ENCODE results near the gene SRPX. TPM values are rescaled to one million over a fixed set of nuclear protein-coding genes. Genes with fewer than 3 reads are reported as not detected.

The SRPX gene
- polyA plus RNA-seq, 1 donor from 2014 or later: not detected

DNA sequence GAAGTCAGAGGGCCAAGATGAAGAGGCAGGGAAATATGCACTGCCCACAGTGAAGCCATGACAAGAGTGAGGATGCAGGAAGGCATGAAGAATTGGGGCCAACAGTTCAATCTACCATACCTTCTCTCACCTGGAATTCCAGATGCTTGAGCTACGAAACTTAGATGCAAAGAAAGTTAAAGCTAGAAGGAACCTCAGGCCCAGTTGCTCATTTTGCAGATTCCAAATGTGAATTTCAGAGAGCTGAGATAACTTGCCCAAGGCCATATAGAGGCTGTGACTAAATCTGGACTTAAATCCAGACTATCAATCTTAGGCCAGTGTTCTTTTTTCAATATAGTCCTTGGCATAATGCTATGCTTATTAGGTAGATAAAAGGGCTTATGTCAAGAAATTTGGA lies 92.7 kb downstream of the SRPX start:
- H3K36me3 Mint-ChIP-seq: no peaks in the 10 kb centered on the region
- no peaks in the 10 kb centered on the region for H3K4me1 Mint-ChIP-seq
- peaks cover 0 to 2% (median 0%) of the 10 kb centered on the region in 3 donors for H3K9me3 Mint-ChIP-seq
- peaks cover 6% of the 10 kb centered on the region for H3K27me3 Mint-ChIP-seq
- no peak overlapping the region for H3K27ac Mint-ChIP-seq
- H3K4me3 Mint-ChIP-seq: no peak overlapping the region

DNA sequence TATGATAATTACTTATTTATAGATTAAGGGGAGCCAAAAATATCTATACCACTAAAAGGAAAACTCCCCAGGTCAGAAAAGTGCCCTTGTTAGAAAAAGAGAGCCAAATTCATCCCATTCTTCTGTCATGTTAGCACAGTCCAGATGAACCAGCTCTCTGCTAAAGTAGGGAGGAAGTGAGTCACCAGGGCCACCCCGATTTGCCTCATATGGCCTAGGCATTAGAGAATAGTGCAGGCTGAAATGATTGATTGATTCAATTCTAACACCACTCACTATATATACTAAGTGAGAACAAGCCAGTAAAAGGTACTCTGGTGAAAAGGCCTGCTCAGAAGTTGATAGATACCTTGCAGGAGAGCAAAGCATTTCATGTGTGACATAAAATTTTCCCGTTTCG lies 94.5 kb downstream of the SRPX start:
- Mint-ChIP-seq H3K9me3 (peaks cover 0 to 2% (median 0%) of the 10 kb centered on the region in 3 donors), H3K4me1 (no peaks in the 10 kb centered on the region), H3K27me3 (peaks cover 5% of the 10 kb centered on the region), H3K27ac (no peak overlapping the region), H3K4me3 (no peak overlapping the region), H3K36me3 (no peaks in the 10 kb centered on the region)

DNA sequence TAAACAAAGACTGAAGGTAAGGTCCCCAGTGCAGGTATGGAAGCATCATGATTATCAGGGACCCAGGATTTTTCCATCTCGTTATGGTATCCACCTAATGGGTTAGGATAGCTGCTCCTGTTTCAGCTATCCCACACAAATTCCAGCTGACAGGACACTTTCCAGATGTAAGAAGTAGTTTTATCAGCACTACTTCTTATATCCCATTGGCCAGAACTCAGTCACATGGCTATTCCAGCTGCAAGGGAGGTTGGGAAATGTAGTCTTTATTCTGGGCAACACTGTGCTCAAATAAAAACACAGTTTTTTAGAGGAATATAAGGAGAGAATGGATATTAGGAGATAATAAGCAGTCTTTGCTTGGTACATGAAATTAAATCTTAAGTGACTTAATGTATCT lies 96.7 kb downstream of the SRPX start:
- Mint-ChIP-seq H3K9me3 (peaks cover 0 to 3% (median 0%) of the 10 kb centered on the region in 3 donors), H3K27ac (no peak overlapping the region), H3K4me3 (no peak overlapping the region), H3K27me3 (peaks cover 5% of the 10 kb centered on the region), H3K4me1 (no peaks in the 10 kb centered on the region), H3K36me3 (no peaks in the 10 kb centered on the region)

- H3K9me3 Mint-ChIP-seq: peaks cover 0 to 4% (median 0%) of the 10 kb centered on the region in 3 donors
- no peaks in the 10 kb centered on the region for H3K36me3 Mint-ChIP-seq
- H3K4me3 Mint-ChIP-seq: no peak overlapping the region
- H3K27me3 Mint-ChIP-seq: no peaks in the 10 kb centered on the region
- no peaks in the 10 kb centered on the region for H3K4me1 Mint-ChIP-seq
- H3K27ac Mint-ChIP-seq: no peak overlapping the region
Measured at GRCh38 chrX:38117485-38117884, 103.2 kb downstream of the SRPX start.

DNA sequence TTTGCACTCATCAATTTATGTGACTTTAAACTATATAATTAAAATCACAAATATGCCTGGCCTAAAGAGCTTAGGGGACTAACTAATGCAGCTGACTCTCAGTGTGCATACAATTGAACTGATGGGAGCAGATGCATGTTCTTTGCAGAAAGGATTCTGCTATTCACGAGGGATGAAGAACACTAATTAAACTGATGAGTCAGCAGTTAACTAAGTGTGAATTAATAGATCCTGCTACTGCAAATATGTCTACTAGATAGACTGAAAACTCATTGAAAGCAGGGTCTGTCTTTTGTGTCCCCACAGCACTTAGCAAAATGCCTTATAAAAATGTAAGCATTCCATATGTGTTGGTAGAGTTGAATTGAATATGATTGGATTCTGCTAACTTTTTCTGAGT lies 104.0 kb downstream of the SRPX start:
- Mint-ChIP-seq H3K4me1 (no peaks in the 10 kb centered on the region), H3K4me3 (no peak overlapping the region), H3K27me3 (no peaks in the 10 kb centered on the region), H3K9me3 (peaks cover 0 to 4% (median 0%) of the 10 kb centered on the region in 3 donors), H3K36me3 (no peaks in the 10 kb centered on the region), H3K27ac (no peak overlapping the region)

DNA sequence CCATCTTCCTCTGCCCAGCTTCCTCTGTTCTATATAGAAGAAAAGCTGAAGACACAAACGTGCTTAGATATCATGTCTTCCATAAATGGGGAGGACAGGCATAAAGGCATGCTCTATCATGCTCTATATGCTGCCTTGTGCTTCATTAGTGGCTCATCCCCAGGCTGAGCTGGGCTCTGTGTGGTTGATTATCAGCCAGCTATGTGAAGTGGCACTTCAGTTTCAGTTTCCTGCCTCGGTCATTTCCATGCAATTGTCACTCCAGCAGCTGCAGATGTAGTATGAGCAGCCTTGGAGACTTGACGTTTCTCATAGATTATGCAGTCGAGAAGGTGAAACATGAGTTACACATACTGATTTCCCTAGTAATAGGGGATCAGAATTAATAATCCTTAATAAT lies 108.1 kb downstream of the SRPX start:
- H3K4me1 Mint-ChIP-seq: peaks cover 0 to 3% (median 0%) of the 10 kb centered on the region in 3 donors
- no peak overlapping the region for H3K4me3 Mint-ChIP-seq
- H3K9me3 Mint-ChIP-seq: peaks cover 0 to 7% (median 2%) of the 10 kb centered on the region in 3 donors
- no peaks in the 10 kb centered on the region for H3K36me3 Mint-ChIP-seq
- H3K27ac Mint-ChIP-seq: no peak overlapping the region
- peaks cover 2% of the 10 kb centered on the region for H3K27me3 Mint-ChIP-seq

GRCh38 chrX:38111196-38111595 lies 109.5 kb downstream of the SRPX start:
- Mint-ChIP-seq H3K36me3 (no peaks in the 10 kb centered on the region), H3K4me1 (peaks cover 0 to 3% (median 0%) of the 10 kb centered on the region in 3 donors)

GRCh38 chrX:38110231-38110630 lies 110.4 kb downstream of the SRPX start:
- H3K27me3 Mint-ChIP-seq: peaks cover 3% of the 10 kb centered on the region
- no peak overlapping the region for H3K4me3 Mint-ChIP-seq
- H3K27ac Mint-ChIP-seq: no peak overlapping the region
- H3K36me3 Mint-ChIP-seq: no peaks in the 10 kb centered on the region
- peaks cover 0 to 7% (median 0%) of the 10 kb centered on the region in 3 donors for H3K9me3 Mint-ChIP-seq
- H3K4me1 Mint-ChIP-seq: peaks cover 0 to 3% (median 0%) of the 10 kb centered on the region in 3 donors

More at GRCh38 chrX:38111196-38111595, 109.5 kb downstream of the SRPX start:
- H3K4me3 Mint-ChIP-seq: no peak overlapping the region
- H3K27me3 Mint-ChIP-seq: peaks cover 3% of the 10 kb centered on the region
- no peak overlapping the region for H3K27ac Mint-ChIP-seq
- H3K9me3 Mint-ChIP-seq: peaks cover 0 to 7% (median 2%) of the 10 kb centered on the region in 3 donors

GRCh38 chrX:38109042-38109898 lies 111.4 kb downstream of the SRPX start:
- H3K4me1 Mint-ChIP-seq: peaks cover 0 to 3% (median 0%) of the 10 kb centered on the region in 3 donors
- peaks cover 3% of the 10 kb centered on the region for H3K27me3 Mint-ChIP-seq
- H3K27ac Mint-ChIP-seq: no peak overlapping the region
- peaks cover 0 to 7% (median 0%) of the 10 kb centered on the region in 3 donors for H3K9me3 Mint-ChIP-seq
- no peak overlapping the region for H3K4me3 Mint-ChIP-seq
- no peaks in the 10 kb centered on the region for H3K36me3 Mint-ChIP-seq

DNA sequence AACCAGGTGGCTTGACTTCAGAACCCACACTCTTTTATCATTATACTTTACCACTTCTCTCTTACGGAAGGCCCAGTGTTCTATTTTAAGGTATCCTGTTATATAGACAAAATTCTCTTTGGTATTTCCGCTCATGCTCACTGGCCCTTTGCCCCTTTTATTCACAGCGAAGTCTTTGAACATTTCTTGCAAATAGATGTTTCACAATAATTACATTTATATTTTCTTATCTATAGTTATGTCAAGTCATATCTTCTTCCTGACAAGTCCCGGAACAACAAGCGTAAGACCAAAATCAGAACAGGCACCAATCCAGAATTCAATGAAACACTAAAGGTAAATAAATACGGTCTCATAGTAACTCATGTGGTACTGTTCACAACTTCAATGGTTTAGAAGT lies 112.3 kb downstream of the SRPX start:
- H3K4me3 Mint-ChIP-seq: peak overlapping the region in 1 of 4 donors; percentile 8
- H3K4me1 Mint-ChIP-seq: peaks cover 0 to 6% (median 0%) of the 10 kb centered on the region in 3 donors
- H3K9me3 Mint-ChIP-seq: peaks cover 0 to 7% (median 0%) of the 10 kb centered on the region in 3 donors
- H3K36me3 Mint-ChIP-seq: no peaks in the 10 kb centered on the region
- peaks cover 3% of the 10 kb centered on the region for H3K27me3 Mint-ChIP-seq
- H3K27ac Mint-ChIP-seq: no peak overlapping the region

DNA sequence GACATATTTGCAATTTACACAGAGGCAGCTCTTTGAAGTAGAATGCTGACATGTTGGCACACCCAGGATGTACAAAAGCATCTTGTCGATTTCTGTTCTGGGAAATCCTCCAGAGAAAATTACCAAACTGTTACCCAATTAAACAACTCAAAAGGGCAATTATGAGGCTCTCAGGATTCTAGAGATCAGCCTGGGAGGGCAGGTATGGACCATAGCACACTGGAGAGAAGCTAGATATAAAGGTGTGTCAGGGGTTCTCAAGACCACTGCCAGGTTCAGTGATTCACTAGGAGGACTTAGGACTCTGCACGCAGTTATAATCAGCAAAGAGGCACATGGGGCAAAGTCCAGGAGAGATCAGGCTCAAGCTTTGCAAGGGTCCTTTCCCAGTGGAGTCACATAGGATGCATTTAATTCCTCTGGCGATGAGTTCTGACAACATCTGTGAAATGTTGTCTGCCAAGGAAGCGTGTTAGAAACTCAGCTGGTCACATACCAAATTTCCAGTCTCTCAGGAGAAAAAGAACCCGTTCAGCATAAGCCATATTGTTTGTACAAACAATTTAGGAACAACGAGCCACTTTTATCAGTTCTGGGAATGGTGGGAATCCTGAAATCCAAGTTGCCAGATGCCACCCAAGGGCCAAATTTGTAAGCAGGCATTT lies 113.5 kb downstream of the SRPX start:
- peaks cover 0 to 7% (median 0%) of the 10 kb centered on the region in 3 donors for H3K9me3 Mint-ChIP-seq
- H3K27ac Mint-ChIP-seq: no peak overlapping the region
- no peak overlapping the region for H3K4me3 Mint-ChIP-seq
- H3K4me1 Mint-ChIP-seq: peaks cover 0 to 6% (median 0%) of the 10 kb centered on the region in 3 donors
- H3K27me3 Mint-ChIP-seq: peaks cover 3% of the 10 kb centered on the region
- H3K36me3 Mint-ChIP-seq: no peaks in the 10 kb centered on the region

DNA sequence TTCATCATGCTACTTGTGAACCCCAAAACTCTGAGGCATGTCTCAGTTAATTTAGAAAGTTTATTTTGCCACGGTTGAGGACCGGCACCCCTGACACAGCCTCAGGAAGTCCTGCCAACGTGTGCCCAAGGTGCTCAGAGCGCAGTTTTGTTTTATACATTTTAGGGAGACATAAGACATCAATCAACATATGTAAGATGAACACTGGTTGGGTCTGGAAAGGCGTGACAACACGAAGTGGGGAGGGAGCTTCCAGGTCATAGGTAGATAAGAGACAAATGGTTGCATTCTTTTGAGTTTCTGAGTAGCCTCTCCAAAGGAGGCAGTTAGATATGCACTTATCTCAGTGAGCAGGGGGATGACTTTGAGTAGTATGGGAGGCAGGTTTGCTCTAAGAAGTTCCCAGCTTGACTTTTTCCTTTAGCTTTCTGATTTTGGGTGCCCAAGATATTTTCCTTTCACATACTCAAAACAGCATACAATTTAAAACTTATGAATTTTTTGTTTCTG lies 115.4 kb downstream of the SRPX start:
- no peak overlapping the region for H3K4me3 Mint-ChIP-seq
- H3K27me3 Mint-ChIP-seq: peaks cover 3% of the 10 kb centered on the region
- no peak overlapping the region for H3K27ac Mint-ChIP-seq
- peaks cover 3% of the 10 kb centered on the region for H3K36me3 Mint-ChIP-seq
- peaks cover 0 to 6% (median 0%) of the 10 kb centered on the region in 3 donors for H3K4me1 Mint-ChIP-seq
- peaks cover 0 to 7% (median 5%) of the 10 kb centered on the region in 3 donors for H3K9me3 Mint-ChIP-seq

DNA sequence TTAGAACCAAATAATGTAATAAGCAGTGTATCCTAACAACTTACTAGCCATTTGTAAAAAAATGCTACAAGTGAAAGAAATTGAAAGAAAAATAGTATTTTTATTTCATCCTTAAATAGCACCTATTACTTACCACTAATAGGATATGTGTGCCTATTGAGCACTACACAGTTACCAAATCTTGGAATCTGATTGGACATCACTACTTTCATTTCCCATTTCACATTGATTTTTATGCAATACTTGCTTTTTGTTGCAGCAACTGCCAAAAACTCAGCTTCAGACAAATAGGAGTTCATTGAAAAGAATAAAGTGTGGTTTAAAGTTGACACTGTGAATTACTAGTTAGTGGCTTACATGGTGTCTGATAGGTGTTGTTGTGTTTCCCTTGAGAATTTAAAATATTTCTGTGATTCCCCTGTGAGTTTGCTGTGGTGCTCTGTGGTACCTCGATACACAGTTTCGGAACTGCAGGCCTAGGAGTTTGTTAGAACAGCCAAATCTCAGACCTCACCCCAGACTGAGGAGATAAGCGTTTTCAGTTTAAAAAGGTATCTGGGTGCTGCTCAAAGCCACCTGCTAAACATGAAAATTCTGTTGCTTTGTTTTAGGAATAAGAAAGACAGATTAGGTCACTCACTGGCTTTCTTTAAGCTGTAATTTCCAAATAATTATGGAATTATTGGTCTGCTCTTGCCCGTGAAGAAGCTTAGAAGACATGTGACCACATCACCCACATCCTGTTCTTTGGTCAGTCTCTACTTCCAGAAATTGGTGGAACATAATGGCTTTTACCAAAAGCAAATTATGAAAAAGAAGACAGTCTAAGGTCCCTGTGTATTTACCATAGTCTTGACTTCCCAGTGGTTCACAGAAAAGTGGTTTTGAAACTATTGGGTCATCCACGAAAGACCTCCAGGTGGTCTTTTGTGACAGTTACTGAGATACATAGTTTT lies 116.5 kb downstream of the SRPX start:
- Mint-ChIP-seq H3K27ac (no peak overlapping the region), H3K27me3 (peaks cover 3% of the 10 kb centered on the region), H3K4me3 (no peak overlapping the region), H3K4me1 (peaks cover 0 to 6% (median 0%) of the 10 kb centered on the region in 3 donors), H3K36me3 (peaks cover 3% of the 10 kb centered on the region), H3K9me3 (peaks cover 0 to 12% (median 5%) of the 10 kb centered on the region in 3 donors)

- H3K27ac Mint-ChIP-seq: no peak overlapping the region
- peaks cover 3% of the 10 kb centered on the region for H3K27me3 Mint-ChIP-seq
- H3K4me1 Mint-ChIP-seq: peaks cover 0 to 3% (median 0%) of the 10 kb centered on the region in 3 donors
- peaks cover 0 to 13% (median 5%) of the 10 kb centered on the region in 3 donors for H3K9me3 Mint-ChIP-seq
- H3K4me3 Mint-ChIP-seq: no peak overlapping the region
- peaks cover 3% of the 10 kb centered on the region for H3K36me3 Mint-ChIP-seq
Measured at GRCh38 chrX:38102875-38103274, 117.8 kb downstream of the SRPX start.

Measured in IgD-negative memory B cell (primary cell).